WTC11 (cell line): Measurements from ENCODE around the gene NLRC4.

Source experiments
- E2F1 ChIP-seq: sonication (generic); formaldehyde crosslinking; IDR thresholded peaks from 2 replicates; pipeline ENCODE4 v1.8.0; 2022; ENCODE audit warnings: mild to moderate bottlenecking, missing genetic modification reagents
- ETV6 ChIP-seq: sonication (generic); formaldehyde crosslinking; IDR thresholded peaks from 2 replicates; pipeline ENCODE4 v1.8.1; 2022; ENCODE audit warnings: mild to moderate bottlenecking, missing genetic modification reagents
- MAX ChIP-seq: sonication (generic); formaldehyde crosslinking; IDR thresholded peaks from 2 replicates; pipeline ENCODE4 v1.8.0; 2022; ENCODE audit warnings: mild to moderate bottlenecking, missing genetic modification reagents
- TF ChIP-seq, protein P1 (sequence below): fragments of 200-600 bp; IDR thresholded peaks from 2 replicates; pipeline ENCODE4 v1.8.0; 2022; ENCODE audit warnings: antibody characterized with exemption

- TF ChIP-seq, protein P1, sequence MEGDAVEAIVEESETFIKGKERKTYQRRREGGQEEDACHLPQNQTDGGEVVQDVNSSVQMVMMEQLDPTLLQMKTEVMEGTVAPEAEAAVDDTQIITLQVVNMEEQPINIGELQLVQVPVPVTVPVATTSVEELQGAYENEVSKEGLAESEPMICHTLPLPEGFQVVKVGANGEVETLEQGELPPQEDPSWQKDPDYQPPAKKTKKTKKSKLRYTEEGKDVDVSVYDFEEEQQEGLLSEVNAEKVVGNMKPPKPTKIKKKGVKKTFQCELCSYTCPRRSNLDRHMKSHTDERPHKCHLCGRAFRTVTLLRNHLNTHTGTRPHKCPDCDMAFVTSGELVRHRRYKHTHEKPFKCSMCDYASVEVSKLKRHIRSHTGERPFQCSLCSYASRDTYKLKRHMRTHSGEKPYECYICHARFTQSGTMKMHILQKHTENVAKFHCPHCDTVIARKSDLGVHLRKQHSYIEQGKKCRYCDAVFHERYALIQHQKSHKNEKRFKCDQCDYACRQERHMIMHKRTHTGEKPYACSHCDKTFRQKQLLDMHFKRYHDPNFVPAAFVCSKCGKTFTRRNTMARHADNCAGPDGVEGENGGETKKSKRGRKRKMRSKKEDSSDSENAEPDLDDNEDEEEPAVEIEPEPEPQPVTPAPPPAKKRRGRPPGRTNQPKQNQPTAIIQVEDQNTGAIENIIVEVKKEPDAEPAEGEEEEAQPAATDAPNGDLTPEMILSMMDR = no peak
- TF ChIP-seq E2F1 (CRISPR knock-in tag) (no peak), ETV6 (no peak), MAX (CRISPR knock-in tag) (no peak)
Measured at GRCh38 chr2:32290000-32290339, 25.3 kb upstream of the NLRC4 start.
